ENCODE results near the gene PRIM2.
"Not testable (repeated sequence)": the region's sequence is repeated elsewhere in the genome, so short reads cannot be mapped to it uniquely, and the experiment has no call there.

PRIM2 gene, protein sequence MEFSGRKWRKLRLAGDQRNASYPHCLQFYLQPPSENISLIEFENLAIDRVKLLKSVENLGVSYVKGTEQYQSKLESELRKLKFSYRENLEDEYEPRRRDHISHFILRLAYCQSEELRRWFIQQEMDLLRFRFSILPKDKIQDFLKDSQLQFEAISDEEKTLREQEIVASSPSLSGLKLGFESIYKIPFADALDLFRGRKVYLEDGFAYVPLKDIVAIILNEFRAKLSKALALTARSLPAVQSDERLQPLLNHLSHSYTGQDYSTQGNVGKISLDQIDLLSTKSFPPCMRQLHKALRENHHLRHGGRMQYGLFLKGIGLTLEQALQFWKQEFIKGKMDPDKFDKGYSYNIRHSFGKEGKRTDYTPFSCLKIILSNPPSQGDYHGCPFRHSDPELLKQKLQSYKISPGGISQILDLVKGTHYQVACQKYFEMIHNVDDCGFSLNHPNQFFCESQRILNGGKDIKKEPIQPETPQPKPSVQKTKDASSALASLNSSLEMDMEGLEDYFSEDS

DNA sequence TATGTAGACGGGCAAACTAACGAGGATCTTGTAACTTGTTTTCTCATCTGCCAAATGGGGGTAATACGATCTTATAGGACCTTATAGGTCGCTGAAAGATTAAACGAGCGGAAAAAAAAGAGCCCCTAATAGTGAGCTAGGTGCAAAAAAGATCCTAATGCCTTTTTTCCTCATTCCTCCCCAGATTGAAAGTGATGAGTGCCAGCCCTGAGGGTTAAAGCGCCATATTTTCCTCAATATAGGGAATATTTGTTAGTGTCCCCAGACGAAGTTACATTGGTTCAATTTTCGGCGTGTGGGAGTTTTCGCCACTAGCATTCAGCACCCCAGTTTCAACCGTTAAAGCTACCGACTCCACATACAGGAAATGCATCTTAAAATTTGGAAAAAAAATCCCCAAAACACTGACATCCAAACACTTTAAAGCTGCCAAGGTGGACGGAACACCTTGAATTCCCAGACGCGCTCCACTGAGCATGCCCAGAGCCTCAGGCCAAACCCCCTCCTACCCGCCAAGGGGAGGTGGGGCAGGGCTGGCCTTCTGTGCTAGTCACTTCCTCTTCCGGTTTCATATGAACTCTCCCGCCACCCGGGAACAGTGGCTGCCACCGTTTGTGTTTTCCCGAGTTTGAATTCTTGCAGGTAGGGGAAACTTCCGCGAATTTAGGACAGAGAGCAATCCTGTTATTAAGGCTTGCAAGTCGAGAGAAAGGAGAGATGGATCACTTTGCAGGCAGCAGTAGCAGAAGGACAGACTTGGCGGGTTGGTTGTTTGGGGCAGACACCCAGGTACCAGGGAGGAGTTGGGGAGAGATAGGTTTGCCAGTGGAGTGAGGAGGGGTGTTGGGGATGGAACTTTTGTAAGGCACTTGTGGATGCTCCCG, at the start of gene PRIM2:
PRIM2 (plus strand) TSS at position 571 of the 884 bp plus-strand sequence. CDS start 816 bp downstream, outside the sequence.
- DNase-seq: peak; percentile 83

DNA sequence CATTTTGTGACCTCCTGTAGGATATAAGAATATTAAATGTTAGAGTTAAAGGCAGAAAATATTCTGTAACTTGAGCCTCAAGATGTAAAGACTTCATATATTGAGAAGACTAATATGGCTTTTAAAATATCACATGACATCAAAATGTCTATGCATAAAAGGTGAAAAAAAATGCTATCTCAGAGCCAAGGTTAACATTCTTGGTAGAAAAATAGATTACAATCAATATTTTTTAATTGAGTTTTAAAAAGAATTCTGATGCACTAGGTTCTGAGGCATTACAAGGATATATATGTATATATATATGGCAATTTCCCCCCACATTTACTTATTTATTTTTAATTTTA, 49.2 kb upstream of the PRIM2 start:
- no peak for DNase-seq

DNA sequence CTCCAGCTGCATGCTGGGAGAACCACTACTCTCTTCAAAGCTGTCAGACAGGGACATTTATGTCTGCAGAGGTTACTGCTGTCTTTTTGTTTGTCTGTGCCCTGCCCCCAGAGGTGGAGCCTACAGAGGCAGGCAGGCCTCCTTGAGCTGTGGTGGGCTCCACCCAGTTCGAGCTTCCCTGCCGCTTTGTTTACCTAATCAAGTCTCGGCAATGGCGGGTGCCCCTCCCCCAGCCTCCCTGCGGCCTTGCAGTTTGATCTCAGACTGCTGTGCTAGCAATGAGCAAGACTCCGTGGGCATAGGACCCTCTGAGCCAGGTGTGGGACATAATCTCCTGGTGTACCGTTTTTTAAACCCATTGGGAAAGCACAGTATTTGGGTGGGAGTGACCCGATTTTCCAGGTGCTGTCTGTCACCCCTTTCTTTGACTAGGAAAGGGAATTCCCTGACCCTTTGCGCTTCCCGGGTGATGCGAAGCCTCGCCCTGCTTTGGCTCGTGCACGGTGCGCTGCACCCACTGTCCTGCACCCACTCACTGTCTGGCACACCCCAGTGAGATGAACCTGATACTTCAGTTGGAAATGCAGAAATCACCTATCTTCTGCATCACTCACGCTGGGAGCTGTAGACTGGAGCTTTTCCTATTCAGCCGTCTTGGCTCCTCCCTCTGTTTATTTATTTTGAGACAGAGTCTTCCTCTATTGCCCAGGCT, 43.2 kb upstream of the PRIM2 start:
- not testable (repeated sequence) for DNase-seq

DNA sequence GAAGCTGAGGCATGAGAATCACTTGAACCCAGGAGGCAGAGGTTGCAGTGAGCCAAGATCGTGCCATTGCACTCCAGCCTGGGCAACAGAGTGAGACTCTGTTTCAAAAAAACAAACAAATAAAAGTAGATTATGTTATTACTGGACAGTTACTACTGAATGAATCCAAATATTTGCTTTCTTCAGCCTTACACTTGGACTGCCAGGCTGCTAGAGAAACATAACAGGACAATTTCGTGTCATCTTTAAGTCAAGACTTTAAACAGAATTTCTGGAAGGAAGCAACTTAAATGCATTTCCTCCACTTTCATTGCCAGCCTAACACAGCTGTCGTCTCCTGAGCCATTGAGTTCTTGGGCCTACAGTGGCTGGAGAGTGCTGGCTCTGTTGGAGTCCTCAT, 42.0 kb upstream of the PRIM2 start:
- DNase-seq: no peak

DNA sequence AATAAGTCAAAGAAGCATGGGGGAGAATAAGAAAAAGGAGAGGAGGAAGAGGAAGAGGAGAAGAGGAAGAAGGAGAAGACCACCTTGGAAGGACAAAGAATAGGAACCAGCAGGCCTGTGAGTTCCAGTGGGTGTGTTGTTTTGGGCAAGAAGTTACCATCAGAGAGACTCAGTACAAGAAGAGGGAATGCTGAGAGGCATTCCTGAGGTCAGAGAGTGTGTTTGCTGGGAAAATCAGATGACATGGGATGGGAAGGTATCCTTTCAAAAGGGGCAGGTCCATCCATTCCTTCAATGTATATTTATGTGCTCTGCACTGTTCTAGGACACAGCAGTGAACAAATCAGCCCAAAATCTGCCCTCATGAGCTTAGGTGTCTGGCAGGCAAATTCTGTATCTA, 40.5 kb upstream of the PRIM2 start:
- no peak for DNase-seq

DNA sequence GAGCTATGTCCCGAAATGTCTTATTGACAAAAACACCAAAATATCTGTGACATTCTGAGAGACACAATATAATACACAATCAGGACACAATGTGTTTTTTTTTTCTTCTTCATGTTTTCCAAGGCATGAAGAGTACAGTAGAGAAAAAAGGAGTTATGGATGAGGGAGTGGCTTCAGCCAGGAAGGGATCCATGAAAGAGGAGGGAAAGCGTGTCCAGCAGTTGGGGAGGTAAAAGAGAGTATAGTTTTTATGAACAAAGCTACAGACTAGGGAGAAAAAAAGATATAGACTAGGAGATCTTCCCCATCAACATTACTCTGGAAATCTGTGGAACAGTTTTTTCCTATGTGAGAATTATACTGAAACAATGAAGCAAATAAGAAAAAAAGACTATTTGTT, 38.9 kb upstream of the PRIM2 start:
- no peak for DNase-seq

DNA sequence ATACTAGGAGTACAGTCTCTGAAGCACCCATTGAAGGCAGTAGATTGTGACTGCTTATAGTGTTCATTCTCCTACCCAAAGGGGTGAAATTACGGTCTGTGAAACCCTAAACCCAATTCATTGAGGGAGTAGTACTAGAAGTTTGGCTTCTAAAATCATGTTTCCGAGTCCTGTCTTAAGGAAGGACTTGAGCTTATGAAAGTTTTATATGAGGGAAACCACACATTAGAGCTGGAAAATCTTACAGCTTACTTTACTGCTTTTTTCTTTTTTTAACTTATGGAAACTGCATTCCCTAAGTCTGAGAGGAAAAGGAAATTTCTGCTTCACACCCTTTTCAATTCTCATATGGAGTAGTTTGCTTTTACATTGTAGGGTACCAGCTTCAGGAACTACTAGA, 38.4 kb upstream of the PRIM2 start:
- no peak for DNase-seq

DNA sequence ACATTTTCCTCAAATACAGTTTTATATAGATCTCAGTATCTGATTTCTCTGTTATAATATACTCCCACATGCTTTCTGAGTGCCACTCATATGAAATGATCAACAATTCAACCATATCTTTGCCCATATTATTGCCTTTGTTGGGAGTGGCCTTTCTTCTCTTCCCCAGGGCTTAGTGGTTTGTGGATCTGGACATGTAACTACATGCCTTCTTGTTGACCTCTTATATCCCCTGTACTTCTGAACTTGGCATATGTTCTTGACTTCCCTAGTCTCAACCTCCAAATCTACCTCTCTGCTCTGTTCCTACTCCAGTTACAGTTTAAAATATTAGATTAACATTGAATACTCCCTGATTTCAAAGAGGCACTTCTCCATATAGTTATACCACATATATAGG, 34.3 kb upstream of the PRIM2 start:
- DNase-seq: no peak

DNA sequence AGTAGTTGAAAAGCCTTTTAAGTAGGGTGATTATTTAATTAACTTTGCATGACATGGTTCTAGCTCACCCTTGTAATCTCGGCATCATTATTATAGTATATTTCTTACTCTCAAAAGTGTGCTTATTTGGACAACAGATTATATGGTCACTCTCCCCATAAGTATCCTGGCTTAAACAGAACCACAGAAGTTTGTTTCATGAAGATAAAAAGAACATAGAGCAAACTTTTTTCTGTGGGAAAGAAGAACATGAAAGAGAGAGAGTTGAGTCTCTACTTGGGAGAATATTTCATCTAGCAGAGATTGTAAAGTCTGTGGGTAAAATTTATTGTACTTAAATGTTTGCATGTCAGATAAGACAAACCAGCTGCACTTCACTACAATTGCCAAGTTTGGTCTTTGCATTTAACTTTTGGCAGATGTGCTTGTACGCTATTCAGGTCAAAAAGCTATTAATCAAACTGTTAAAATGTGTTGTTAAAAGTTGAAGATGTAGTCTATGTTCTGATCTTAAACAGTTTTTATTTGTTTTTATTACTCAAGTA, 33.4 kb upstream of the PRIM2 start:
- no peak for DNase-seq

DNA sequence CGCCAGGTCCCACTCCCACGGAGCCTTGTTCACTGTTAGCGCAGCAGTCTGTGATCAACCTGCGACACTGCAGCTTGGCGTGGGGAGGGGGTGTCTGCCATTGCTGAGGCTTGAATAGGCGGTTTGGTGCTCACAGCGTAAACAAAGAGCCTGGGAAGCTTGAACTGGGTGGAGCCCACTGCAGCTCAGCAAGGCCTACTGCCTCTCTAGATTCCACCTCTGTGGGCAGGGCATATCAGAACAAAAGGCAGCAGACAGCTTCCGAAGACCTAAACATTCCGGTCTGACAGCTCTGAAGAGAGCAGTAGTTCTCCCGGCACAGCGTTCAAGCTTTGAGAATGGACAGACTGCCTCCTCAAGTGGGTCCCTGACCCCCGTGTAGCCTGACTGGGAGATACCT, 29.3 kb upstream of the PRIM2 start:
- peak; percentile 3 for DNase-seq

DNA sequence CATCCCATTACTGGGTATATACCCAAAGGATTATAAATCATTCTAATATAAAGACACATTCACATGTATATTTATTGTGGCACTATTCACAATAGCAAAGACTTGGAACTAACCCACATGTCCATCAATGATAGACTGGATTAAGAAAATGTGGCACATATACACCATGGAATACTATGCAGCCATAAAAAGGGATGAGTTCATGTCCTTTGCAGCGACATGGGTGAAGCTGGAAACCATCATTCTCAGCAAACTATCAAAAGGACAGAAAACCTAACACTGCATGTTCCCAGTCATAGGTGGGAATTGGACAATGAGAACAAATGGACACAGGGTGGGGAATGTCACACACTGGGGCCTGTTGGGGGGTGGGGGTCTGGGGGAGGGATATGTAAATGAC, 24.0 kb upstream of the PRIM2 start:
- not testable (repeated sequence) for DNase-seq

DNA sequence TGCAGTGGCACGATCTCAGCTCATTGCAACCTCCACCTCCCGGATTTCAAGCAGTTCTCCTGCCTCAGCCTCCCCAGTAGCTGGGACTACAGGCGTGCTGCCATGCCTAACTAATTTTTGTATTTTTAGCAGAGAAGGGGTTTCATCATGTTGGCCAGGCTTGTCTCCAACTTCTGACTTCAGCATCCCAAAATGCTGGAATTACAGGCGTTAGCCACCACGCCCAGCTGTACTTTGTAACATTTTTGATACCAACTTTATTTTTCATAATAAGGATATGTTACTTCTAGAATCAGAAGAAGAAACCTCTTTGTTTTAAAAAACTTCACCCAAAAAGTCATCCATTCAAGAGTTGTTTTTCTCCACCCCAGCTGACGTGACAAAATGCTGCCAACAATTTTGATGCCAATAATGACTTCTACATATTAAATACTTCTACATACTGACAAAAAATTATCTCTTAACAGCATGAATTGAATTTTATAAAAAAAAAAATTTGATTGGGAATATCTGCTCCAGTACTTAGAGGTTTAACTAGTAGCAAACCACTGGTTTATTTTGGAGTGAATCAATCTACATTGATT, 22.5 kb upstream of the PRIM2 start:
- no peak for DNase-seq

DNA sequence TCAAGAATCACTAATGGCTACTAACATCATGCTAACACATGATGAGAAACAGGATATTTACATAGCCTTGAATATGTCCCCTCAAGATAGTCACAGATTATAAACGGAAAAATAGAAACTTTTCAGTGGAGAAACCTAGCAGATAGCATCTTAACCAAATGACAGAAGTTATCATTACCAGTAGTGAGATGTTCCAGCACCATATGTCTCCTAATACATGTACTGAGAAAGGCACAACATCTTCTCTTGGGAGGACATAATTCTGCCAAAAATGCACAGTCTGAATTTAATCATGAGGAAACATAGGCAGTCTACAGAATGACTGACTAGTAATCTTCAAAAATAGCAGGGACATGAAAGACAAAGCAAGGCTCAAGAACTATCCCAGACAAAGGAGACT, 19.9 kb upstream of the PRIM2 start:
- DNase-seq: no peak

DNA sequence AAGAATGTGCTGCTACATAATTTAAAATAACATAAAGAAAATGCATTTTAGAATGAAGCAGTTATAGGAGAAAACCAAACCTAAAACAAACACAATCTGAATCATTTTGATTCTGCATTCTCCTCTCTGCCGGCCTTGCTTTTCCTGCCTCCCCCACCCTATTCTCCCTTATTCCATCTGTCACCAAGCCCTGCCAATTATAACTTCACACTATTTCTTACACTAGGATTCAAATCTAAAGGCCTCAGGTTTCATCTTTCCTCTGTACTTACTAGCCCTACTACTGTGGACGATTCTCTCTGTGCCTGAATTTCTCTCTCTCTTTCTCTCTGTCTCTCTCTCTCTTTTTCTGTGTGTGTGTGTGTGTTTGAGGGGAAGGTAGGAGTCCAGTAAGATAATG, 18.7 kb upstream of the PRIM2 start:
- DNase-seq: no peak

DNA sequence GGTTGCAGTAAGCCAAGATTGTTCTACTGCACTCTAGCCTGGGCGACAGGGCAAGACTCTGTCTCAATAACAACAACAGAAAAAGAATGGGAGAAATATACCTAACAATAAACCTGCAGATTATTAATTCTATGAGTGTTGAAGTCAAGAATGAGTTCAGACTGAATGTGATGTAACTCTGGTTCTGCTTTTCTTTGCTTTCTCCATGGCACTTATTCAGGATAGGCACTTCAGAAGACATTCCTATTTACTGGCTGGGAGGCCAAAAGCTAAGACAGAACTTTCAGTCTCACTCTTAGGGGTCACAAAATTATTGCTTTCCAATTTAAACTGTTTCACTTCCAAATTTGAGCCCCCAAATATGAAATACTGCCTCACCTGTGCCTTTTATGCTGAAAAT, 15.7 kb upstream of the PRIM2 start:
- DNase-seq: no peak

DNA sequence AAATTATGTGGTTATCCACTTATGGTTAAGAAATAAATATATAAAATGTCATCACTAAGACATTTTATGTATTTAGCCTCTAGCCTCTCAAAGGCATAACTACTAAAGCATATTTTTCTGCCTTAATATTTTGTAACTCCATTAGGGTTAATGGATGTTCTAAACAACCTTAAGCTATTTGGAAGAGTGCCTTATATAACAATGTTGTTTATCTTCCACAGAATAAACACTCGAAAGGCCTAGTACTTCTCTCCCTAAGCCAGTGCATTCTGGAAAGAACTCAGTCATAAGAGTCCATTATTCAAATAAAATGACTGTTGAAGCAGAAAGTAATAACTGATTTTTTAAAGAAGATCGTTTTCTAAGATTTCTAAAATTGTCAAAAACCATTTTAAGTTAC, 15.0 kb upstream of the PRIM2 start:
- DNase-seq: peak; percentile 45

DNA sequence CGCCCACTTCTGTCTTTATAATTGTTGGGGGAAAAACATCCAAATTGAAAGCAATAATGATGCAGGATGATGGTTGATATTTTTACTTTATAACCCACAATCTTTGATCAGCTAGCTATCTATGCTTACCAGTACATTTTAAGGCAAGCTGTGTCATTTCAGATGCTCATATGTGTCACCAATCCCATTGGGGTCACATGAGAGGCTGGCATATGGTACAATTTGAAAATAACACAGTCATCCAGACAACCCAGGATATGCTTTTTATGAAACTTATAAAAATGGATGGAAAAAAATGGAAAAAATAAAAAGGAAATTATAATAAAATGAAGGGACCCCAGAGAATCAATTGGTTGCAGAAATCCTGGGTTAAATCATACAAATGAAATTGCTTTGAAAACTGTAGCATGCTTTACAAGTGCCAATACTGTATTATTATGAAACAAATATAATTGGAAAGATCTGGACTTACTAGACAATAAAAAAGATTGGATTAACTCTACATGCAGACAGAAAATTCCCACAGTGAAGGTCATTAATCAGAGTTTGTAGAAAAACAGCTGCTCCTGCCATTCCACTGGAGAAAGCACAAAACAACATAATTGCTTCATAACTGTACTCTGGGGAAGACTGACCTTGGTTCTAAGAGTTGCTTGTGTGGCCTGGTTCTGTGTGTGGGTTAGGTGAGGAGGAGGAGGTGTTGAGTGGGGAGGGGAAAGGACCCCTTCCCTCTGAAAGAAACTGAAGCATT, 13.3 kb upstream of the PRIM2 start:
- DNase-seq: no peak

DNA sequence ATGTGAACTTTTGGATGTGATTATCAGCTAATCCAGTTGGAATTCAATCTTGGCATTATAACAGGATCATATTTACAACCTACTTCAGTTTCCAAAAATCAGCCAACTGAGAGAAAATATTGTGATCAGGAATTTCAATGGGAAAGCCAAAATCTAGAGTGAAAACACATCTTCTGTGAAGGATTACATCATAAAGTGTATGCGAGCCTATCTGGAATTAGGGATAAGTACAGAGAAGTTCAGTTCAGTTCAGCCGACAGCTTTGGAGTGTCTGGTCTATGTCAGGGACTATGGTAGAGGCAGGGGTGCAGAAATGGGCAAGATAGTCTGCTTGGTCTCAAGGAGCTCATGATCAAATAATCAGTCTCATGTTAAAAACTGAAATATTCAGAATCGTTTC, 12.3 kb upstream of the PRIM2 start:
- no peak for DNase-seq

DNA sequence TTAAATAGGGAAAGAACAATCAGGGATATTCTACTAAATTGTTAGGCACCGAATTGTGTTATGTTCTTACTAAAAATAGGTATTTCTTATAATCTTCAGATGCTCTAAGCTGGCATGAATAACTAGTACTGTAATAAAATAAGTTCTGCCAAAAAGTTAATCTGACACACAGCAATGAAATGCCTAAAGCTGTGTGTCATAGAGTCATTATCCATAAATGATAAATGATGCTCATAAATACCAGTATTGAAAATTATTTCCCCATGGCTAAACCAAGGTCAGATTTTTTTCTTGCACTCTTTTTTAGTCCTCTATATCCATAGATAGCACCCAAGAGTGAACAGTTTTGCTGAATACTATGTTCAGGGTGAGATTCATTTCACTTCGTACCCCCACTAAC, 11.7 kb upstream of the PRIM2 start:
- no peak for DNase-seq

DNA sequence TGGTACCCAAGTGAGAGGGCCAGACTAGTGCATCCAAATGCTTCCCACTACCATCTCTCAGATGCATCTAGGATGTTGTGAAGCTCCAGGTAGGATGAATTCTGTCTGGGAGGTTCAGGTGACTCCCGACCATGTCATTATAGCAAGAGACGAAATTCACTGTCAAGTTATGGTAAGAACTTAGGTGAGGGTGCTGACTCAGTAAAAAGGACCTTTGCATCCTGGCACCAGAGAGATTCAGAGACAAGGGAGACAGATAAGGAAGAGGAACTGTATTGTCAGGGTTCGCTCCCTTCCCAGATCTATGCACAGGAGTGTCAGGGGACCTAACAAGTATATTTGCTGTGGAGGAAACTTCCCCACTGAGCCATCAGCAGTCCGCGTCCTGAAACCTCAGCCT, 11.2 kb upstream of the PRIM2 start:
- DNase-seq: no peak

DNA sequence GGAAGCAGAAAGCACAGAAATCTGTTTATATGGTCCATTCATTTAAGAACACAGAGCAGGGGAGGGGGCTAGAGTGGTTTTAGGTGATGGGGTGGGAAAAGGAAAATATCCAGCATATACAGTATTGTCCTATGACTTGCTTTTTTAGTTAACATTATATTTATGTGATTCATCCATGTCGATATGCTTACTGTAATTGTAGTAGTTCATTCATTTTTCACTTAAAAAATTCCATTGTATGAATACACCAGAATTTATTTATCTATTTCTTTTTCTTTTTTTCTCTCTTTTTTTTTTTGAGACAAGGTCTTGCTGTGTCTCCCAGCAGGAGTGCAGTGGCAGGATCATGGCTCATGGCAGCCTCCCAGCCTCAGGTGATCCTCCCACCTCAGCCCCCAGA, 9.6 kb upstream of the PRIM2 start:
- DNase-seq: no peak

DNA sequence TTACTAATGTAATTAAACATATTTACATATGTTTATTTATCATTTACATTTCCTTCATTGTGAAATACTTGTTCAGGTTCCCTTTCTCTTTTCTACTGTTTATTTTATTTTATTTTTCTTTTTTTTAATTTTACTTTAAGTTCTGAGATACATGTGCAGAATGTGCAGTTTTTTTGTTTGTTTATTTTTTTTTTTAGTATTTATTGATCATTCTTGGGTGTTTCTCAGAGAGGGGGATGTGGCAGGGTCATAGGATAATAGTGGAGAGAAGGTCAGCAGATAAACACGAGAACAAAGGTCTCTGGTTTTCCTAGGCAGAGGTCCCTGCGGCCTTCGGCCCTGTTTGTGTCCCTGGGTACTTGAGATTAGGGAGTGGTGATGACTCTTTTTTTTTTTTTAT, 8.7 kb upstream of the PRIM2 start:
- DNase-seq: not testable (repeated sequence)

All from NCI-H774 (cell line).